Stimulated activated CD4-positive, alpha-beta T cell treated with anti-CD3 and anti-CD28 coated beads, Interleukin-4, amount 100 ng/mL, for 48 hours (primary cell): ENCODE results near the gene PTPN20.
"Not testable (repeated sequence)": the region's sequence is repeated elsewhere in the genome, so short reads cannot be mapped to it uniquely, and the experiment has no call there.

Experiments used
- DNase-seq, 2 donors: peaks; one replicate each; pipeline ENCODE4 v3.0.0-alpha.2; 2020; ENCODE audit warnings: low read depth in 2 of 2

The PTPN20 gene

DNA sequence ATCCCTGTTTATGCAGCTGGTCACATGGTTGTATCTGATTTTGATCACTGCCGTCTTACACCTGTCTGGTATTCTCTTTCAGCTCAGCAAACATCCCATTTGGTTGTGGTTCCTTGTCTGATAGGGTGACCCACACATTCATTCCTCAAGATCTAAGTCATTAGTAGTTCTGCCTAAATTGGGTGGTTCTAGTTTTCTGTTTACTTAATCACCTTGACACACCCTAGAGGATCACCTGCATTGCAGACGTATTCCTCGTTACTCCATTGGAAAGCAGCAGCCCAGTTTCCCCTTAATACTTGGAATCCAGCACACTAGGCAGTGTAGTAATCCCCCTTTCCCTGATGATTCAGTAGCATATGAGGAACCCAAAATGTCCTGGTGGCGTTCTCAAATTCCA, 41.3 kb downstream of the PTPN20 start:
- not testable (repeated sequence) for DNase-seq

DNA sequence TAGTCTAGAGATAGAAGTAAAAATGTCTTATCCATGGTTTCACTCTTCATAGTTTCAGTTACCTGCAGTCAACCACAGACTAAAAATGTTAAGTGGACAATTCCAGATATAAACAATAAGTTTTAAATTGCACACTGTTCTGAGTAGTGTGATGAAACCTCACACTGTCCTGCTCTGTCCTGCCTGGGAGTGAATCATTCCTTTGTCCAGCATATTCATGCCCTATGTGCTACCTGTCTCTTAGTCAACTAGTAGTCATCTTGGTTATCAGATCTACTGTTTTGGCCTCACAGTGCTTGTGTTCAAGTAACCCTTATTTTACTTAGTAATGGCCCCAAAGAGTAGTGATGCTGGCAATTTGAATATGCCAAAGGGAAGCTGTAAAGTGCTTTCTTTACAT, 49.5 kb downstream of the PTPN20 start:
- not testable (repeated sequence) for DNase-seq

DNA sequence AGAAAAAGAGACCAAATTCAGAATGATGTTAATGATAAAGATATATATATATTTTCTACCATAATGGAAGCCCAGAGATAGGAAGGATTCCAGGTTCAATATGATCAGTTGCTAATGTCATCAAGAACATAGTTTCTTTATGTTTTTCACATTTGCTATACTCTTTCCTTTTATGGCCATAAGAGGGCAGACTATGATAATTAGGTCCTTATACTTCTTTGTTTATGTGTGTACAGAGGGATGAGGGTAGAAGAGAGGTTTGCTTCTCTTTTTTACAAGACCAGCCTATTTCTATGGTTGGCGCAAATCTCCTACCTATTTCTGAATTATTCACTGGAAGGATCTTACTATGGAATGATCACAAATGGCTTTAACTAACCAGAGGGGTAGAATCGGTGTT, 52.1 kb downstream of the PTPN20 start:
- not testable (repeated sequence) for DNase-seq

DNA sequence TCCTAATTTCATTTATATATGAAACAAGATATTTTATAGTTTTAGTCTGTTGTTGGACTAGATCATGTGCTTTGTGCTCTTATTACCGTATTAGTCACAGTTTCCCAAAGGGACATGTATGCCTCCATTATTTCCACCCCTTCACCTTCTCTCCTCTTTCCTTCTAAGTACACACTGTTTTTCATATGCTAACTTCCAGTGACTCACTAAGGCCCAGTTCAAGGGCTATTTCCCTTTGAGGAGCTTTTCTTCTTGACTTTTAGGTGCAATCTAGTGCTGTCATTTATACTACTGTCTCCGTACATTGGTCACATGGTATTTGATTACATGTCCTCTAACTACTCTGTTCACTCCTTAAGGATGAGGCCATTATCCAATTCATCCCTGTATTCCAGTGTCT, 55.8 kb downstream of the PTPN20 start:
- DNase-seq: not testable (repeated sequence)

DNA sequence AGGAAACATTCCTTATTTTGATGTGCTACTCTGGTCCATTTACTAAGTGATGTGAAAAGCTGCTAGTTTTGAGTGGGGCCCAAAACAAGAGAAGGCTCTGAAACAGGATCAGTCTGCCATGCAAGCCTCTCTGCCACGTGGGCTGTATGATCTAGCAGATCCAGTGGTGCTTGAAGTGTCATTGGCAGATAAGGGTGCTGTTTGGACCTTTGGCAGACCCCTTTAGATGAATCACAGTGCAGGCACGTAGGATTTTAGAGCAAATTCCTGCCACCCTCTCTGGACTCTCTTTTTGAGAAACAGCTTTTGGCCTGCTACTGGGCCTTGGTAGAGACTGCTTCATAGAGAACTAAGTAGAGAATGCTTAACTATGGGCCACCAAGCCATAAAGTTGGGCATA, 69.0 kb downstream of the PTPN20 start:
- not testable (repeated sequence) for DNase-seq

DNA sequence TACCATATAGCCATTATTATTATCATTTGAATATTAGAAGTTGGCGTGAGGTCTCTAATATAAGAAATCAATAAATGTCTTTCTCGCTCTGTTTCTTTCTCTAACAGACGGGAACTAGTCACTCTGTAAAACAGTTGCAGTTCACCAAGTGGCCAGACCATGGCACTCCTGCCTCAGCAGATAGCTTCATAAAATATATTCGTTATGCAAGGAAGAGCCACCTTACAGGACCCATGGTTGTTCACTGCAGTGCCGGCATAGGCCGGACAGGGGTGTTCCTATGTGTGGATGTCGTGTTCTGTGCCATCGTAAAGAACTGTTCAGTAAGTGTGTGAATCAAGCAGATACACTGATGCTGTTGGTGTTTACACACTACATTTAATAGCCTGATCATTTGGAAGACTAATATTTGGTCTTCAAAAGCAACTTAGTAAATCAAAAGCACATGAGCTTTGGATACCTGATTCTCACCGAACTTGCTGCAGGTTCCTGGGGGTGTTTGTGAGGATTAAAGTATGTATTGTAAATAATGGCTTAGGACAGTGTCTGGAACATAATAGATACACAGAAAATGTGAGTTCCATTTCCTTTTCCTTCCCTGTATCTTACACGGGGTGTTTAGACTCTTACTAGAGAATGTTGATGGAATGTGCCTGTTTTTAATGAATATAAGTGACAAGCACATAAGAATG, 76.2 kb downstream of the PTPN20 start:
- DNase-seq: not testable (repeated sequence)

DNA sequence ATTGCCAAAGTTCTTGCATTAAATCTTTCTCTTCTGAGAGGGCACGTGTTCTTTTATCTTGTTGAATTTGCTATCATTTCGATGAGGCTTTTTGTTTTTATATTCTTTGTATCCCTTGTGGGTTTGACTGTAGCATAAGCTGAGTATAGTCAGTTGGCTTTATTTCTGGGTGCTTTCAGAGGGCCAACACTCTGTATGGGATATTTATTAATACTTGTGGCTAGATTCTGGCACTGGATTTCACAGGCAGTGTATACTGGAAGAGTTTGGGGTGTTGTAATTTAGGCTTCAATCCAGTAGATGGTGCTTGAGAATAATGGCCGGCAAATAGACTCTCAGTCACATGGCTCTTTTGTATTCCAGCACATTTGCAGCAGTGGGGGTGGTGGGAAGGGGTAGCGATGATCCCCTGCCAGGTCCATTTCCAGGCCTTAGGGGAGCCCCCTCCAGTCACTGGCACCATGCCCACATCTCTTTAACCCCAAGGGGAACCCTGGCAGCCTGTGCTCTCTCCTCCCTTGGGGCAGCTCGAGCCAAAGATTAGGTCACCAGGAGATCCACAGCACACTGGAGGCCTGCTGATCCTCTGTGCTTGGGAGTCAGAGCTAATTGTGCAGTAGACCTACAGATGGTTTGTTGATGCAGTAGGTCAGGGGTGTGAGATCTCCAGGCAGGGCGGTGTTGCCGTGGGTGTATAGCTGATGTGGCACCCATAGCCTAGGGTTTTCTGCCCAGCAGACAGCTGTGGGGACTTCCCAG, 81.8 kb downstream of the PTPN20 start:
- no peak for DNase-seq

DNA sequence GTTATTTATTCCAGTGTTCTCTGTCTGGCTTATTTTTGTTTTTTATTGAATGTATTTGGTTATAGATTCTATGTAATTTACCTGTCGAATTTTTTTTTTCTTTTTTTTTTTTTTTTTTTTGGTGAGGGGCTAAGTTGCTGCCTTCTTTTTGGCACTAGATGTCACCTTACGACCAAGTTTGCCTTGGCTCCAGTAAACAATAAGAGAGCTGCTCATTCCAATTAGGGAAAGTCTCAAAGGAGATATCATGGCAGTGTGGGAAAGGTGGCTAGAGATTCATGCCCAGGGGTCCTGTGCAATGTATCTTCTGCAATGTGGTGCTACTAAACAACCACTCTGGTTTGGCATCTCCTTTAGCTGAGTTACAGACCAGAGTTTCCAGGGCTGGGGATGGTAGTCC, 84.0 kb downstream of the PTPN20 start:
- DNase-seq: no peak

DNA sequence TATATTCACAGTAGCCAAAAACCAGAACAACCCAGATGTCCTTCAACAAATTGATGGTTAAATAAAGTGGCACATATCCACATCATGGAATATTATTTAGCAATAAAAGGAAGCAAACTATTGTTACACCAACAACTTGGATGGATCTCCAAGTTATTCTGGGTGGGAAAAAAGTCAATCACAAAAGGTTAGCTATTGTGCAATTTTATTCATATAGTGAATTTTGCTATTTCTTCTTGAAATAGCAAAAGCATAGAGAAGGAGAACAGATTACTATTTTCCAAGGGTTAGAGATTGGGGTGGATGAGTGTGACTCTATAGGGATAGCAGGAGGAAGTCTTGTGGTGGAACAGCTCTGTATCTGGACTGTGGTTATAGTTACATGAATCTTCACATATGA, 87.0 kb downstream of the PTPN20 start:
- no peak for DNase-seq

DNA sequence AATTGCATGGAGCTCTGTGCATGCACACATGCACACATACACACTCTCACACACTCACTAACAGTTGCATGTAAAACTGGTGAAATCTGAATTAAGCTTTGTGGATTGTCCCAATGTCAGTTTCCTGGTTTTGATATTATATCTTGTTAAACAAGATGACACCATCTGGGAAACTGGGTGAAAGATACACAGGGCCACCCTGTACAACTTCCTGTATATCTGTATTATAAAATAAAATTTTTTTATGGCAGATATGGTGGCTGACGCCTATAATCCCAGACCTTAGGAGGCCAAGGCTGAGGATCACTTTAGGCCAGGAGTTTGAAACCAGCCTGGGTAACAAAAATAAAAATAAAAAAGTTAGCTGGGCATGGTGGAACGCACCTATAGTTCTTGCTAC, 87.4 kb downstream of the PTPN20 start:
- no peak for DNase-seq

DNA sequence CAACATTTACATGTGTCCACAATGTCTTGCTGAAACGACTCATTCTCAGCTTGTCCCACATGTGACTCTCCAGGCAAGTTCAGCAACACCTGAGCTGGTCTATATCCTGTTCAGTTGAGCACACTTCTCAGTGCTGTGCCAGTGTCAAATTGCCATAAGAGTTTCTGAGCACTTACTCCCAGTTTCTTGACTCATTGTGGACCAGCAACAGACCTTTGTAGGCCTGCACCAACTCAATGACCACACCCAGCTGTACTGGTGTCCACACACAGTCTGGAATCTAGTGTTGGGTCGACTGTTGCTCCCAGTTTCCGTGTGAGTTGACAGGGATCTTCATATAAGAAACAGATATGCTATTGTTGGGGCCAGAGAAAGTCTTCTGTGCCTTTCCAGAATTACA, 88.0 kb downstream of the PTPN20 start:
- DNase-seq: no peak

DNA sequence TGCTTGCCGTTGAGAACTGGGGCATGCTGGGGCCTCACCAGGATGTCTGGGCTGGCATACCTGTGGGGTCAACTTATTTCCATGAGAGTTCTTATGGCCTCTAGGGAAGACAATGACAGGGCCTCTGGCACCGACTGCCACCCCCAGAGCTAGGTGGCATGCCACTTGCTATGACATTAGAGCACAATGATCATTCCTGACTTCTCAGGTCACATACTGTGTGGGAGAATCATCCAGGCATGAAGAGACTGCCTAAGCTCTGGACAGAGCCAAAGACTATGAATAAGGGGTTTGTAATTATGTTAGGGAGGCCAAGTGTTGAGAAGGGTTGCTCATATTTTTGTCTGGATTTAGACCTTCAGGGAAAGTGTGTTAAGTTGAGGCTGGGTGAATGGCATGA, 97.5 kb downstream of the PTPN20 start:
- no peak for DNase-seq

DNA sequence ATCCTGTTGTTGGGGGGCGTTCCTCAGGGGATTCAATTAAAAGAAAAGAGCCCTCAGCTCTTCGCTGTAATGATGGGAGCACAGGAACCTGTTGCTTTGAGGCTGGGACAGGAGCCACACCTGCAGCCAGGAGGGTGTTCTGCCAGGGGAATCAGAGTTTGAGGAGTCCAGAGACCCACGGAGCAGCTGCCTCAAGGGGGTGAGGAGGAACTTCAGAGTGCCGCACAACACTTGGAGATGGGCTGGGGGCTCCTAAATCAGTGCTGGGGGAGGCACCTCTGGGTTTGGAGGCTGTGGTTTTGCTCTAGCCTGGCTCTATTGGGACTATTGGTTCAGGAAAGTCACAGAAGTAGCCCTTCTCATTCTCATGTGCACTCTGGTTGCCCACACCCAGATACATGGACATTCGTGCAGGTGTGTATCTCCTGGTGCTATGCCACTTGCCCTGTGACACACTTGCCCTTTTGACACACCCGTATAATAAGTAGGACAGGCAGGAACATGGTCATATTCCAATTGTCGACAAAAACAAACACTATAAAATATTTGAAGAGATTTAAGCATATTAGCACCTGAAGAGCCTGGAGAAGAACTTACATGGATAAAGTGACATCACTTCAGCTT, 98.1 kb downstream of the PTPN20 start:
- DNase-seq: no peak

DNA sequence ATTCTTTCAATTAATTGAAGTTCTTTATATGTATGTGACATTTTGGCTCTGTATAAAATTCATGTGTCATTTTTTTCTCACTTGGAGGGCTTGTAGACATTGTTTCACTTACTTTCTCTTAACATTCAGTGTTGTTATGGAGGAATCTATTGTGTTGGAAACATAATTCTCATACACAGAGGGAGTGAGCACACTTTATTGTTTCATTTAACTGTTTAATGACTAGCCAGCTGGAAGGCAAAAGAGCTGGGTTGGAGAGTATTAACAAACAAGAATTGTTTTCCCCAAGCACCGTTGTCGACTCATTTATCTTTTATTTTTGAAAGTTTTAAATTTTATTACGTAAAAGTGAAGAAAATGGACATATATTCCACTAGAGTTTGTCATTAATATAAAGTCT, 98.8 kb downstream of the PTPN20 start:
- DNase-seq: no peak

DNA sequence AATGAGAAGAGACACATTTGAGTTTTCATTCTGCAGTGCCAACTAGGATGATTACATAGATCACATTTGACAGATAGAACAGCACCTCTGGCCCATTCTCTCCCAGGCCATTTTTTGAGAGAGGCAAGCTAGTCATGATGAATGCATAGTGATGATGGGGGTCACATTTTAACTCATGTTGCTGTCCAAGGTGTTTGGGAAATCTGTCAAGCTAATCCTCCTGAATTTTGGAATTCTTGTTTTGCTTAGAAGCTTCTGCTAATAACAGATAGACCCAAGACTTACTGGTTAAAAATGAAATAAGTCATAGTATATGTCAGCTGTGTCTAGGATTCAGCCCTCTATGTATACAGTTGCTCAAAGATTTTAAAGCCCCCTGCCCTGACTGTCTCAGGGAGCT, 101.0 kb downstream of the PTPN20 start:
- no peak for DNase-seq

DNA sequence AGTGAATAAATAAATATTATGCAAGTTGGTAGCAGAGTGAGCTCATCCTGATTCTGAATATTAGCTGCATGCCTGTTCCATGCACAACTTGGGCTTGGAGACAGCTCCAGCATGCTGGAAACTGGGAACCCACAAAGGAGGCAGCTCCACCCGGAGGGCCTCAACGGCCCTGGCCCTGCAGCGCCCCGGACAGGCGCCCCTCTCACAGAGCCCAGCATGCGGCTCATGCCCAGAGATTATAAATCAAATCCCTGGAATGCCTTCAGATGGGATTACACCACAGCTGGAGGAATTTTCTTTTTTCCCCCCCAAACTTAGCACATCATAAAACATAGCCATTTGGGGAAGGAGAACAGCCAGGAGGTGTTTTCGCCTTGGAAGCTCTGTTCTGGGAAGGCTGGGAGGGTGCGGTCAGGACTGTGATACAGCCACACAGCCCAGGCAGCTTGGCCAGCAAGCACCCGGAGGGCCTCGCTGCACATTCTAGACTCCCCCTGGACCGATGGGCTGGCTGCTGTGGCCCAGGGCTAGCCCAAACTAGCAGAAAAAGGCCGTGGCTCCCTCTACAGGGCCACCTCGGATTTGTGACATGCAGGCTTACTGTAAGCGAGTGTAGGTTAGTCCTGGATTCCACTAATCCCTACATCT, 102.4 kb downstream of the PTPN20 start:
- no peak for DNase-seq

DNA sequence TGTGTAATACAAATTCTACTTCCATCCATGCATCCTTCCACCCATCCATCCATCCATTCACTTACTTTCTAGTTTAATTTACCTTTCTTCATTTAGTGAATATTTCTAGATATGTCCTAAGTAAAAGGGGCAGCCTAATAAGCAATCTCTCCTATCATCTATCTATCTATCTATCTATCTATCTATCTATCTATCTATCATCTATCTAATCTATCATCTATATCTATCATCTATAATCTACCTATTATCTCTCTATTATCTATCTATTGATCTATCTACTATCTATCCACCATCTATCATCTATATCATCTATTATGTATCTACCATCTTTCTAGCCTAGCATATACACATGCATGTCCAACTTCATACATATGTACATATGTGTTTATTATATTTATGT, 104.2 kb downstream of the PTPN20 start:
- DNase-seq: no peak

DNA sequence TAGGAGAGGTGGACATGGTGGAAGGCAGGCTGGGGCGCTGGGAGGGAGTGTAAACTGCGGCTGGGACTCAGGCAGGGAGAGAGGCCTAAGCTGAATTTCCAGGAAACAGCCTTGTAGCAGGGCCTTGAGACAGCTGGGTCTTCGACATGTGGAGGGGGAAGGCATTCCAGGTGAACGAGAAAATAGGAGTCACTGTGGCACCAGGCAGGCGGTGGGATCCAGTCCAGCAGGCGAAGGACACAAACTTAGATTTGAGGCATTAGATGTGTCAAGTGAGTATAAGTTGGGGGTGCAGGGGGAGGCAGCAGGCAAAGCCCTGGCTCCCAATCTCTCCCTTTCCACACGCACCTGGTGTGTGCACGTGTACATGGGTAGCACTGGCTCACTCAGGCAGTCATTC, 105.3 kb downstream of the PTPN20 start:
- no peak for DNase-seq

DNA sequence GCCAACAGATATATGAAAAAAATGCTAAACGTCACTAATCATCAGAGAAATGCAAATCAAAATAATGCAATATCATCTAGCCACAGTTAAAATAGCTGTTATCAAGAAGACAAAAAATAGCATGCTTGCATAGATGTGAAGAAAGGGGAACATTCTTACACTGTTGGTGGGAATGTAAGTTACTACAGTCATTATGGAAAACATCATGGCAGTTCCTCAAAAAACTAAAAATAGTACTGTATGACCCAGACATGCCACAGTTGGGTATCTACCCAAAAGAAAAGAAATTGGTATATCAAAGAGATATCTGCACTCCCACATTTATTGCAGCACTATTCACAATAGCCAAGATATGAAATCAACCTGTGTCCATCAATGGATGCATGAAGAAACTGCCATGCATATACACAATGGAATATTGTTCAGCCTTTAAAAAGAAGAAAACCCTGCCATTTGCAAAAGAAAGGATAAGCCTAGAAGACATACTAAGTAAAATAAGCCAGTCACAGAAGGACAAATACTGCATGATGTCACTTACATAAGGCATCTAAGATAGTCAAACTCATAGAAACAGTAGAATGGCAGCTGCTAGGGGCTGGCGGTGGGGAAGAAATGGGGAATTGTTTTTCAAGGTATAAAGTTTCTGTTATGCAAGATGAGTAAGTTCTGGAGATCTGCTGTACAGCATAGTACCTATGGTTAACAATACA, 107.0 kb downstream of the PTPN20 start:
- DNase-seq: no peak

DNA sequence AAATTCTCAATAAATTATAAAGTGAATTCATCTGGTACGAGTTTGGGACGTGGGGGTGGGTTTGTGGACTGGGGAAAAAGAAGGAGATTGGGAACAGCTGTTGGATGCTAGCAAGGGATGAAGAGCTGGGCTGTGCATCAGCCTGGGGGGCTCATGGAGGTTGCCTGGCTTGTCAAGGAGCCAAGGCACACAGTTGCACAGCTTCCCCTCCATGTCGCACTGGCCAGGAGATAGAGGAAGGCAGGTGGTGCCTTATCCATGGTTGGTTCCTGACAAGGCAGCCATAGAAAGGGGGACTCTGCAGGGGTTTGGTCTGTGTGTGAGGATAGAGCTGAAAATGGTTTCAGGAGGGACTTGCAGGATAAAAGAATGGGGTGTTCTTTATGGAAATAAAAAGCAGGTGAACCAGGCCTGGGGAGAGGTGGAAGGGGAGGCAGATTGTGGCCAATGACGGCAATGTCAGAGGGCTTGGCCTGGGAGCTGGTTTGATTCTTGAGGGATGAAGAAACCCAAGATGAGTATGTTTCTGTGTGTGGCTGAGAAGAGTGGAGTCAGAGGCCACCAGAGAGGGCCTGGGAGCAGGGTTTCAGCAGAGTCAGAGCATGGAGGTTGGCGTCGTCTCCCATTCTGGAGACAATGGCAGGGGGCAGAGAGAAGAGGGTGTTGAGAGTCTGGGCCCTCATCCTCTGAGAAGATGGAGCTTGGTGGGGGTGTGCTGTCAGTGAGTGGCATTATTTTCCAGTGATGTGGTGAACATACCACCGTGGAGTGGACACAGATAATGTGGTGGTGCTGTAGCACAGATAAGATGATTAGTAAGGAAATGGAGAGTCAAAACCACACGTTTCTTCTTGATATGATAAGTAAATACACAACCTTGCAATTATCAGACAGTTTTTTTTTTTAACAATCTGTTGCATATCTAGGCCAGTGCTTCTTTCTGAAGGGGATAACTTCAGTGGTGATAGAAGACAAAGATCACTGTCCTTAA, 108.2 kb downstream of the PTPN20 start:
- DNase-seq: no peak

DNA sequence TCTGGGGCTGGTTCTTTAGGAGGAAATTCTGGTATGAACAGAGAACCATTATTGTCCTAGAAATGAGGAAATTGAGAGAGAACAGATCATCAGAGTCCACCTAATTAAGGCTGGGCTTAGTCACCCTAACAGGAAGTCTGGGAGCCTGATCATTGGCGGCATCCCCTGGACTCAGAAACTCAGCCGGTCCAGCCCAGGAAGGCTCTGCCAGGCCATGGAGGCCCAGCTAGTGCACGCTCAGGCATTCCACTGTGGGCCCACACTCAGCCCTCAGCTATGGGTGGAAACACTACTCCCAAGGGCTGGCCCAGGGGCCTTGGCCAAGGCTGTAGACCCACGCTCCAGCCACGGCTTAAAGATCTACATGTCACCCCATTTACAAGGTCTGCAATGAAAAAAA, 109.2 kb downstream of the PTPN20 start:
- DNase-seq: no peak
